Measurements from ENCODE around the gene HAUS7.

HAUS7 gene

GRCh38 chrX:153457136-153457825, 13.1 kb downstream of the HAUS7 start:
- no peak for DNase-seq (ENCODE audit: low read depth in 2 of 2, low spot score in 1 of 2)

- no peak for DNase-seq (ENCODE audit: low read depth in 2 of 2, low spot score in 1 of 2)
Observed at GRCh38 chrX:153456704-153457103, 13.7 kb downstream of the HAUS7 start.

GRCh38 chrX:153456161-153456560, 14.2 kb downstream of the HAUS7 start:
- no peak for DNase-seq (ENCODE audit: low read depth in 2 of 2, low spot score in 1 of 2)

- DNase-seq (ENCODE audit: low read depth in 2 of 2, low spot score in 1 of 2) = no peak
Observed at GRCh38 chrX:153455571-153455970, 14.8 kb downstream of the HAUS7 start.

GRCh38 chrX:153454901-153455550, 15.3 kb downstream of the HAUS7 start:
- DNase-seq (ENCODE audit: low read depth in 2 of 2, low spot score in 1 of 2) = no peak

- DNase-seq (ENCODE audit: low read depth in 2 of 2, low spot score in 1 of 2) = no peak
Observed at GRCh38 chrX:153450949-153451277, 19.5 kb downstream of the HAUS7 start.

GRCh38 chrX:153450114-153450948, 20.0 kb downstream of the HAUS7 start:
- no peak for DNase-seq (ENCODE audit: low read depth in 2 of 2, low spot score in 1 of 2)

- DNase-seq (ENCODE audit: low read depth in 2 of 2, low spot score in 1 of 2) = no peak
Observed at GRCh38 chrX:153449368-153450113, 20.8 kb downstream of the HAUS7 start.

- DNase-seq (ENCODE audit: low read depth in 2 of 2, low spot score in 1 of 2) = no peak
Observed at GRCh38 chrX:153448556-153449367, 21.6 kb downstream of the HAUS7 start.

GRCh38 chrX:153447581-153447960, 22.8 kb downstream of the HAUS7 start:
- no peak for DNase-seq (ENCODE audit: low read depth in 2 of 2, low spot score in 1 of 2)

GRCh38 chrX:153446950-153447580, 23.3 kb downstream of the HAUS7 start:
- DNase-seq (ENCODE audit: low read depth in 2 of 2, low spot score in 1 of 2) = no peak

GRCh38 chrX:153446636-153446936, 23.8 kb downstream of the HAUS7 start:
- DNase-seq (ENCODE audit: low read depth in 2 of 2, low spot score in 1 of 2) = no peak

- DNase-seq (ENCODE audit: low read depth in 2 of 2, low spot score in 1 of 2) = no peak
Observed at GRCh38 chrX:153445856-153446635, 24.3 kb downstream of the HAUS7 start, which contains the start of gene TREX2. Gene TREX2, minus strand, starts transcription at chrX:153446056. Its CDS starts 626 bp downstream, at chrX:153445430.

- DNase-seq (ENCODE audit: low read depth in 2 of 2, low spot score in 1 of 2) = no peak
Observed at GRCh38 chrX:153445106-153445855, 25.1 kb downstream of the HAUS7 start.

GRCh38 chrX:153444333-153445011, 25.9 kb downstream of the HAUS7 start:
- no peak for DNase-seq (ENCODE audit: low read depth in 2 of 2, low spot score in 1 of 2)

- DNase-seq (ENCODE audit: low read depth in 2 of 2, low spot score in 1 of 2) = no peak
Observed at GRCh38 chrX:153443476-153444332, 26.7 kb downstream of the HAUS7 start.

- DNase-seq (ENCODE audit: low read depth in 2 of 2, low spot score in 1 of 2) = no peak
Observed at GRCh38 chrX:153442463-153442862, 27.9 kb downstream of the HAUS7 start.

All from stimulated activated CD8-positive, alpha-beta memory T cell treated with anti-CD3 and anti-CD28 coated beads, Interleukin-4, amount 100 ng/mL, for 4 hours (primary cell).